Keratinocyte (primary cell): ENCODE data around the gene BAIAP2.

Experiments
- CTCF ChIP-seq, 3 experiments: IDR thresholded peaks in 1 of 3; conservative IDR thresholded peaks in 1 of 3; optimal IDR thresholded peaks in 1 of 3; 2 replicates in 2 of 3; 3 replicates in 1 of 3; pipeline versions ENCODE3 to v1.5.1; 2011; ENCODE audit warnings: low read length in 3 of 3, mild to moderate bottlenecking in 3 of 3, moderate library complexity in 2 of 3, control low read depth in 1 of 3, inconsistent platforms in 1 of 3; ENCODE audit not compliant: insufficient read depth in 2 of 3; ENCODE audit errors: extremely low read depth in 1 of 3
- EZH2 ChIP-seq: IDR thresholded peaks from one replicate; pipeline ENCODE4 v1.6.1; 2012; ENCODE audit warnings: inconsistent platforms, mild to moderate bottlenecking, low read length, moderate library complexity

- TF ChIP-seq CTCF (optimal IDR thresholded peaks at IDR 0.05 in 1 of 3, IDR thresholded peaks at IDR 0.05 in 1 of 3, conservative IDR thresholded peaks at IDR 0.05 in 1 of 3; ENCODE audit: extremely low read depth in 1 of 3, insufficient read depth in 2 of 3, low read length in 3 of 3), result no peak
- peak; percentile 76 for TF ChIP-seq EZH2
Observed at GRCh38 chr17:81121841-81122733, 87.1 kb downstream of the BAIAP2 start.
